ENCODE results near the gene CHRND.
"Not testable (repeated sequence)": the region's sequence is repeated elsewhere in the genome, so short reads cannot be mapped to it uniquely, and the experiment has no call there.

The CHRND gene

GRCh38 chr2:232525199-232525598 is 761 bp upstream of the CHRND start:
- DNase-seq (ENCODE audit: low read depth in 2 of 2) = no peak

GRCh38 chr2:232526372-232526941 is 497 bp downstream of the CHRND start:
- no peak for DNase-seq (ENCODE audit: low read depth in 2 of 2)

GRCh38 chr2:232527905-232528470 is 2.0 kb downstream of the CHRND start:
- no peak for DNase-seq (ENCODE audit: low read depth in 2 of 2)

DNA sequence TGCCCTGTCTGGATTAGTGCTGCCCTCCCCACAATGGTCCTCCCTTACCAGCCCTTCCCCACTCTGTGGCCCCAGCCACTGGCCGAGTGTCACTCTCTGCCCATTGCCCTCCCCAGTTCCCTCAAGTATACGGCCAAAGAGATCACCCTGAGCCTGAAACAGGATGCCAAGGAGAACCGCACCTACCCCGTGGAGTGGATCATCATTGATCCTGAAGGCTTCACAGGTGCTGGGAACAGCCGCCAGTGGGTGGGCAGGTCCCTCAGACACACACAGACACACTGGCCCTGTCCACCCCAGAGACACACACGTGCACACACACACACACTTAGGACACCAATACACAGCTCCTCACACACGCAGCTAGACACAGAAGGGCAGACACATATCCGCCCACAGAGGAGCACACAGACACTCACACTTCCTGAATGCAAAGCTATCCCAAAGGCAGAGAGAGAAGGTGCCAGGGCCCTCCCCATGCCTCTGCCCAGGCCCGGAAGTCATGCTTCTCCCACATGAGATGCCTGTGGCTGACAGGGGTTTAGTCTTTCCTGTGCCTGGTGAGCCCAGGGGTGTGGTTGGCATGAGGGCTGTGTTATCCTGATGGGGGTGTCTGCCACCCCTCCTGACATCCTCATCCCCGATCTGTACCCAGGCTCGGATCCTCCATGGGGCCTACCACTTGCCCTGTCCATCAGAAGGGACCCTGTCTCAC is 2.9 kb downstream of the CHRND start:
- DNase-seq (ENCODE audit: low read depth in 2 of 2) = no peak

DNA sequence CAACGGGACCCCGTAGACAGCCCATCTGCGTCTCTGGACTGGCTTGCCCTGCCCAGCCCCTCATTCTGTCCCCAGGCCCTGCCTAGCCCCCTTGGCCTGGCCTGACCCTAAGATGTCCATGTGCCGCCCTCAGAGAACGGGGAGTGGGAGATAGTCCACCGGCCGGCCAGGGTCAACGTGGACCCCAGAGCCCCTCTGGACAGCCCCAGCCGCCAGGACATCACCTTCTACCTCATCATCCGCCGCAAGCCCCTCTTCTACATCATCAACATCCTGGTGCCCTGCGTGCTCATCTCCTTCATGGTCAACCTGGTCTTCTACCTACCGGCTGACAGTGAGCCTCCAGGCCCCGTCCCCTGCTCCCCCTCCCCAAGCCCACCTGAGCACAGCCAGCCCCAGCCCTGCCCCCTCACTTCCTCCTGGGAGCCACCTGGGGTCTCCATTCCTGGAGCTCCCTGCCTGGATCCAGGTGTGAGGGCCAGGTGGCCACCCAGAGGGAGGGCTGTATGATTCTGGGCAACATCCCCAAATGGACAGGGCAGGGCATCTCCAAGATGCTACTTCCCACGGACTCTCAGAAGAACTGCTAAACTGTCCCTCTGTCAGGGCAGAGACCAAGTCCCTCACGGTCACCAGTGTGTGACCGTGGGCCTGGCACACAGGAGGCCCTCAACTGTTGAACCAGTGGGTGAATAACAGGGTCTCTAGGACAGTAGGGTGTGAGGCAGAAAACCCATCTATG is 4.0 kb downstream of the CHRND start:
- DNase-seq (ENCODE audit: low read depth in 2 of 2) = no peak

- no peak for DNase-seq (ENCODE audit: low read depth in 2 of 2)
These were observed 4.8 kb downstream of the CHRND start for GRCh38 chr2:232530626-232531260.

DNA sequence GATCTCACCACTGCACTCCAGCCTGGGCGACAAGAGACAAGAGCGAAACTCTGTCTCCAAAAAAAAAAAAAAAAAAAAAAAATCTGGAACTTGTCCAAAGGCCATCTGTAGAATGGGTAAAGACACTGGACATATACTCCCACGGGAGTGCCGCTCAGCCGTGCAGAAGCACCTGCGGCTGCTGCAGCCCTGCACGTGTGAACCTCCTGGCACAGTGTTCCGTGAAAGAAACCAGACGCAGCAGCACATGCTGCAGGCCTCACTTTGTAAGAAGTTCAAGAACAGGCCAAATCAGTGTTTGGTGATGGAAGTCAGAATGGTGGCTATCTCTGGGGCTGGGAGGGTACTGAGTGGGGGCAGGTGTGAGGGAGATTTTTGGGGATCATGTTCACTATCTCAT is 6.5 kb downstream of the CHRND start:
- no peak for DNase-seq (ENCODE audit: low read depth in 2 of 2)

DNA sequence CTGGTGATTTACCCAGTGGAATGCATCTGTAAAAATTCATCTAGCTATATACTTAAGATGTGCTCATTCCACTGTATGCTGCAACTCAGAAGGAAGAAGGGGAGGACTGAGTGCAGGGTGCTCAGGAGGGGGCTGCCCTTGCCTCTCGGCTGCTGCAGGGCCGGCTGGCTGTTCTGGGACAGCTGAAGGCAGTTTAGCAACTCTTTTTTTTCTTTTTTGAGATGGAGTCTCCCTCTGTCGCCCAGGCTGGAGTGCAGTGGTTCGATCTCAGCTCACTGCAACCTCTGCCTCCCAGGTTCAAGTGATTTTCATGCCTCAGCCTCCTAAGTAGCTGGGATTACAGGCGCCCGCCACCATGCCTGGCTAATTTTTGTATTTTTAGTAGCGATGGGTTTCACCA is 6.9 kb downstream of the CHRND start:
- DNase-seq (ENCODE audit: low read depth in 2 of 2) = not testable (repeated sequence)

GRCh38 chr2:232533944-232534710 is 8.2 kb downstream of the CHRND start:
- DNase-seq (ENCODE audit: low read depth in 2 of 2) = no peak

GRCh38 chr2:232534940-232535651 is 9.1 kb downstream of the CHRND start:
- DNase-seq (ENCODE audit: low read depth in 2 of 2) = no peak

DNA sequence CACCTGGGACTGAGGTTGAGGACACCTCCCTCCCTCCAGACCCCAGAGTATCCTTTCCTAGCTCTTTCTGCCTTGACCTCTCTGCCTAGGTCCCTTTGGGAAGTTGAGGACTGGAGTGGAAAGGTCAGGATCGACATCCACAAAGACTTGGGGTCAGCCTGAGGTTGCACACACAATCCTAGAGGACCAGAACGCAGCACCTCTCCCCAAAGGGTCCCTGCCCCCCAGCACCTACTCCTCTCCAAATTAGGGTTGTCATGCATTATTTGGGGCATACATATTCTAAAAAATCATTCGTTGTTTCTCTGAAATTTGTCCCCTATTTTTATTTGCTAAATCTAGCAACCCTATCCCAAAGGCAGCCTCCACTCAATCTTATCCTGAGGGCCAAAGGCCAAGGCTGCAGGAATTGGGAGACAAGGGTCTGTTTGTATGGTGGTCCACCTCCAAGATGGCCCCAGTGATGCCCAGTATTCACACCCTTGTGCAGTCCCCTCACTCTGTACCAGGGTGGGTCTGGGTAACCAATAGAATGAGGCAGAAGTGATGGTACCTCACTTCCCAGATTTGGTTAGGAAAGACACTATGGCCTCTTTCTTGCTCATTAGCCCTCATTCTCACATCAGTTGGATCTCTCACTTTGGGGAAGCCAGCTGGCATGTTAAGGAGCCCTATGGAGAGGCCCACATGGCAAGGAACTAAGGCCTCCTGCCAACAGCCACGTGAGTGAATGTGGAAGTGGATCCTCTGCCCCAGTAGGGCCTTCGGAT is 10.0 kb downstream of the CHRND start:
- DNase-seq (ENCODE audit: low read depth in 2 of 2) = no peak

DNA sequence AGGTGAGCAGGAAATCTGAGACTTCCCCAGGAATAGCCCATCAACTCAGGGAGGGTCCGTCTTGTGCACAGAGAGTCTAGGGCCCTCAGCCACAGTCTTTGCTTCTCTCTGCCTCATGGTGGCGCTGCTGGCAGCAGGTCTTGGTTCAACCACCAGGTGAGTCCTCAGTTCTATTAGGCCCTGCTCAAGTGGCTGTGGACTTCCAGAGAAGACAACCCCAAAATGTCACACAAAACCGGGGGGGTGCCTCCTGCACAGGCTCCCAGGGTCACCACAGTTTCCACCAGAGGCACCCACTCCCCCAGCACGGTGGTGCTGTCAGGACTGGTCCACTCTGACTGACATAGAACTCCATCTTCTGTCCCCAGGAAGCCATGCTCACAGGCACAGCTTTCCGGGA is 11.1 kb downstream of the CHRND start:
- DNase-seq (ENCODE audit: low read depth in 2 of 2) = no peak

DNA sequence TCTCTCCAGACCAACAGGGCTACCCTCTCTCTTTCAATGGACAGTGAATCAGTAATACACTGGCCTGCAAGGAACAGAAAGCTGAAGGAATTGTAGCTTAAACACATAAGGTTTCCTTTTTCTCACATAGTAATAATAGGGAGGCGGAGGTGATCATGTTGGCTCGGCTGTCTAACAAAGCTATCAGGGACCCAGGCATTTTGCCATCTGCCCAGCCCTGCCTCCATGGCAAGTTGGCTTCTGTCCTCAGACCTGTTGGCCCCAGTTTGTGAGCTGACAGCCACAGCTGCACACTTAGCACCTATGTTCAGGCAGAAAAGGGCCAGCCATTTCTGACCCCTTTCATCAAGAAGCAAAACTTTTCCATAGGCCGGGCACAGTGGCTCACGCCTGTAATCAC is 11.5 kb downstream of the CHRND start:
- DNase-seq (ENCODE audit: low read depth in 2 of 2) = no peak

- no peak for DNase-seq (ENCODE audit: low read depth in 2 of 2)
These were observed 12.7 kb downstream of the CHRND start for GRCh38 chr2:232538671-232539070.

DNA sequence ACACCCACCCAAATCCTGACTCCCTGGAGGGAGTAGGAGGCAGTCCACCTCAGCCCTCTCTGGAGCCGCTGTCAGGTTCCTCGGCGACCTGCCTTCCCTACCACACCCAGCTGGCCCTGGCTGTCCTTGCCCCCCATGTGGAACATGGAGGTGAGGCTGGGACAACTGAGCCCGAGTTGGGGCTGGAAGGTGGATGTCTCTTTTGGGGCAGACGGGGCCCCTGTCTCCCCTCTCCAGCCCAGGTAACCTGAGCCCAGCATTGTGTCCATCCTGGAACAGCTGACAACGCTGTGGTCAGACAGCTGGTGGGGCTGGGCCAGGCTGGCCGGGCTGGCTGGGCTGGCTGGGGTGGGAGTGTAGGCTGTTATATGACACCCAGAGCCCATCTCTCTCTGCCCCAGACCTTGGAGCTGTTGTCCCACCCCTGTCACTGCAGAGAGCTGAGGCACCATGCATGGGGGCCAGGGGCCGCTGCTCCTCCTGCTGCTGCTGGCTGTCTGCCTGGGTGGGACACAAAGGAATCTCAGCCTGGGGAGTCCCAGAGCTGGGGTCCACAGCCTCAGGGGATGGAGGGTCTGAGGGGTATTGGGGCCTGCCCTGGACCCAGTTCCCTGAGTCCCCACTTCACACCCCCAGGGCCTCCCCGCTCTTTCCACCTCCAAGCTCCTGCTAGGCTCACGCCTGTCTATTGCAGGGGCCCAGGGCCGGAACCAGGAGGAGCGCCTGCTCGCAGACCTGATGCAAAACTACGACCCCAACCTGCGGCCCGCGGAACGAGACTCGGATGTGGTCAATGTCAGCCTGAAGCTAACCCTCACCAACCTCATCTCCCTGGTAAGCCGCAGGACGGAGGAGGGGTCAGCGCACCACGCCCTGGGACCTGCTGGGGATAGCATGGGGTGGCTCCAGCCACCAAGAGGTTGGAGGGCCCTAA is 13.6 kb downstream of the CHRND start, which contains the start of gene CHRNG:
Gene CHRNG (plus strand): TSS at position 395 of the 934 bp plus-strand sequence. CDS start 56 bp downstream, at position 451.
- DNase-seq (ENCODE audit: low read depth in 2 of 2) = no peak

DNA sequence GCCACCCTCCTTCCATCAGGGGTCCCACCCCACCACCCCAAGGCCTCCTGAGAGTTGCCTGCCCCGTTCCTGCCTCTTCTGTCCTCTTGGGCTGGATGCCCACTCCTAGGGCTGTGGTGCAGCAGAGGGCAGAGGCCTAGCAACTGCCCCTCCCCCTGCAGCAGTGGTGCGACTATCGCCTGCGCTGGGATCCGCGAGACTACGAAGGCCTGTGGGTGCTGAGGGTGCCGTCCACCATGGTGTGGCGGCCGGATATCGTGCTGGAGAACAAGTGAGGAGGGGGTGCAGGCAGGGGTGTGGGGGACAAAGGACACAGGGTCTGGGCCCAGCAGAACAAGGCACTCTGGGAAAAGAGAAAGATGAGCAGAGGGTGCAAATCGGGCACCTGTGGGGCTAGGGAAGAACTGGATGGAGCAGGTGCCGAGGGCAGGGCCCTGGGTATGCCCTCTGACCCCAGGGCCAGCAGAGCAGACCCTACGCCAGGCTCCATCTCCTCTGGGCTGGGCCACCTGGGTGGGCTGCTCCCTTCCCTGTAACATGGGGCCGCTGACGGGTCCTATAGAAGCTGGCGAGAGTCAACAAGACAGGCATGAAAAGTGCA is 14.6 kb downstream of the CHRND start:
- no peak for DNase-seq (ENCODE audit: low read depth in 2 of 2)

DNA sequence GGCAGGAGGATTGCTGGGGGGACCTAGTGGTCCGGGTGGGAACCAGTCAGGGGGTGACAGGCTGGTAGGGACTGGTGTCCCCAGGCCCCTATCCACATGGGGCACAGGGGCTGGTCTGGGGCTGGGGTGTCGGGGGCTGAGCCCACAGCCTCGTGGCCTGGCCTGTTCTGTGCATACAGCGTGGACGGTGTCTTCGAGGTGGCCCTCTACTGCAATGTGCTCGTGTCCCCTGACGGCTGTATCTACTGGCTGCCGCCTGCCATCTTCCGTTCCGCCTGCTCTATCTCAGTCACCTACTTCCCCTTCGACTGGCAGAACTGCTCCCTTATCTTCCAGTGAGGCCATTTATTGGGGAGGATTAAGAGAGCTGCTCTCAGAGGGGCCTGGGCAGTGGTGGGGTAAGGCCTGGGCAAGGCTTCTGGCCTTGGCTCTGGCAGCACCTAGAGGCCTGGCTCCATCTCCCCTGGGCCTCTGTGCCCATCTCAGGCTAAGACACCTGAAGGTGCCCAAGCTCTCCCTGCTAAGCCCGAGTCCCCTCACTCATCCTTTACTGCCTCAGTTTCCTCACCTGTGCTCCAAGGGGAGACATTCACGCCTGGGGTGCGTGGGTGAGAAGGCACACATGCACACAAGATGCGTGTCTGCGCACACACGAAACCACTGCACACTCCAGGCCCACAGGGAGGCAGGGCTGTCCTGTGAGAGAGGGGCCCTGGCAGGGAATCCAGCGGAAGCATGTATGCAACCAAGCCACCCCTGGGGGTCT is 15.4 kb downstream of the CHRND start:
- no peak for DNase-seq (ENCODE audit: low read depth in 2 of 2)

Data from fibroblast of skin of left quadriceps (primary cell).